ENCODE results near the gene YPEL4. TPM values are rescaled to one million over a fixed set of nuclear protein-coding genes. Genes with fewer than 3 reads are reported as not detected.
"Not testable (repeated sequence)": the region's sequence is repeated elsewhere in the genome, so short reads cannot be mapped to it uniquely, and the experiment has no call there.

Gene YPEL4
- total RNA-seq, 1 donor = 1.3 TPM

- Histone ChIP-seq H3K4me3 (ENCODE audit: low read length) (peak overlapping the region; percentile 72), H3K4me1 (ENCODE audit: insufficient read depth, low read length) (peaks cover 18% of the 10 kb centered on the region), H3K27me3 (ENCODE audit: insufficient read depth, low read length) (no peaks in the 10 kb centered on the region), H3K9me3 (ENCODE audit: low read depth, low read length) (no peaks in the 10 kb centered on the region)
Measured at GRCh38 chr11:57658023-57658361, 8.3 kb upstream of the YPEL4 start.

- no peaks in the 10 kb centered on the region for H3K9me3 ChIP-seq (ENCODE audit: low read depth, low read length)
- peaks cover 20% of the 10 kb centered on the region for H3K4me1 ChIP-seq (ENCODE audit: insufficient read depth, low read length)
- no peaks in the 10 kb centered on the region for H3K27me3 ChIP-seq (ENCODE audit: insufficient read depth, low read length)
- H3K4me3 ChIP-seq (ENCODE audit: low read length) = peak within 1 kb of the TSS; percentile 72
Measured at GRCh38 chr11:57657194-57658022, 7.7 kb upstream of the YPEL4 start, which contains the start of gene CLP1. TSS of gene CLP1 (plus strand) at chr11:57657762. CDS start at chr11:57659477, 1,715 bp downstream.

- peaks cover 26% of the 10 kb centered on the region for H3K4me1 ChIP-seq (ENCODE audit: insufficient read depth, low read length)
- peak overlapping the region; percentile 72 for H3K4me3 ChIP-seq (ENCODE audit: low read length)
- H3K27me3 ChIP-seq (ENCODE audit: insufficient read depth, low read length) = no peaks in the 10 kb centered on the region
- no peaks in the 10 kb centered on the region for H3K9me3 ChIP-seq (ENCODE audit: low read depth, low read length)
Measured at GRCh38 chr11:57656885-57657193, 7.1 kb upstream of the YPEL4 start.

GRCh38 chr11:57653163-57653562 is 3.5 kb upstream of the YPEL4 start:
- Histone ChIP-seq H3K4me1 (ENCODE audit: insufficient read depth, low read length) (peaks cover 37% of the 10 kb centered on the region), H3K27me3 (ENCODE audit: insufficient read depth, low read length) (peaks cover 18% of the 10 kb centered on the region), H3K4me3 (ENCODE audit: low read length) (no peak overlapping the region), H3K9me3 (ENCODE audit: low read depth, low read length) (no peaks in the 10 kb centered on the region)

- H3K4me1 ChIP-seq (ENCODE audit: insufficient read depth, low read length) = peaks cover 38% of the 10 kb centered on the region
- no peaks in the 10 kb centered on the region for H3K9me3 ChIP-seq (ENCODE audit: low read depth, low read length)
- peak overlapping the region; percentile 8 for H3K4me3 ChIP-seq (ENCODE audit: low read length)
- H3K27me3 ChIP-seq (ENCODE audit: insufficient read depth, low read length) = peaks cover 23% of the 10 kb centered on the region
Measured at GRCh38 chr11:57652662-57653061, 3.0 kb upstream of the YPEL4 start.

GRCh38 chr11:57652230-57652629 is 2.5 kb upstream of the YPEL4 start:
- peaks cover 38% of the 10 kb centered on the region for H3K4me1 ChIP-seq (ENCODE audit: insufficient read depth, low read length)
- peak overlapping the region; percentile 8 for H3K4me3 ChIP-seq (ENCODE audit: low read length)
- H3K9me3 ChIP-seq (ENCODE audit: low read depth, low read length) = not testable (repeated sequence)
- H3K27me3 ChIP-seq (ENCODE audit: insufficient read depth, low read length) = peaks cover 27% of the 10 kb centered on the region

GRCh38 chr11:57651408-57651807 is 1.7 kb upstream of the YPEL4 start:
- Histone ChIP-seq H3K9me3 (ENCODE audit: low read depth, low read length) (no peaks in the 10 kb centered on the region), H3K27me3 (ENCODE audit: insufficient read depth, low read length) (peaks cover 35% of the 10 kb centered on the region)

GRCh38 chr11:57650739-57651090 is 1.0 kb upstream of the YPEL4 start:
- Histone ChIP-seq H3K9me3 (ENCODE audit: low read depth, low read length) (no peaks in the 10 kb centered on the region), H3K27me3 (ENCODE audit: insufficient read depth, low read length) (peaks cover 42% of the 10 kb centered on the region), H3K4me1 (ENCODE audit: insufficient read depth, low read length) (peaks cover 42% of the 10 kb centered on the region), H3K4me3 (ENCODE audit: low read length) (no peak overlapping the region)

More at GRCh38 chr11:57651408-57651807, 1.7 kb upstream of the YPEL4 start:
- Histone ChIP-seq H3K4me1 (ENCODE audit: insufficient read depth, low read length) (peaks cover 36% of the 10 kb centered on the region), H3K4me3 (ENCODE audit: low read length) (no peak overlapping the region)

- Histone ChIP-seq H3K9me3 (ENCODE audit: low read depth, low read length) (no peaks in the 10 kb centered on the region), H3K27me3 (ENCODE audit: insufficient read depth, low read length) (peaks cover 51% of the 10 kb centered on the region), H3K4me3 (ENCODE audit: low read length) (peak overlapping the region; percentile 18), H3K4me1 (ENCODE audit: insufficient read depth, low read length) (peaks cover 42% of the 10 kb centered on the region)
Measured at GRCh38 chr11:57648801-57649735, 644 bp downstream of the YPEL4 start.

GRCh38 chr11:57647960-57648800 is 1.5 kb downstream of the YPEL4 start:
- Histone ChIP-seq H3K9me3 (ENCODE audit: low read depth, low read length) (no peaks in the 10 kb centered on the region), H3K27me3 (ENCODE audit: insufficient read depth, low read length) (peaks cover 54% of the 10 kb centered on the region), H3K4me1 (ENCODE audit: insufficient read depth, low read length) (peaks cover 42% of the 10 kb centered on the region), H3K4me3 (ENCODE audit: low read length) (no peak overlapping the region)

GRCh38 chr11:57647372-57647771 is 2.3 kb downstream of the YPEL4 start:
- Histone ChIP-seq H3K4me1 (ENCODE audit: insufficient read depth, low read length) (peaks cover 39% of the 10 kb centered on the region), H3K27me3 (ENCODE audit: insufficient read depth, low read length) (peaks cover 54% of the 10 kb centered on the region), H3K4me3 (ENCODE audit: low read length) (no peak overlapping the region), H3K9me3 (ENCODE audit: low read depth, low read length) (no peaks in the 10 kb centered on the region)

GRCh38 chr11:57646799-57647303 is 2.9 kb downstream of the YPEL4 start:
- peaks cover 34% of the 10 kb centered on the region for H3K4me1 ChIP-seq (ENCODE audit: insufficient read depth, low read length)
- no peak overlapping the region for H3K4me3 ChIP-seq (ENCODE audit: low read length)
- H3K9me3 ChIP-seq (ENCODE audit: low read depth, low read length) = no peaks in the 10 kb centered on the region
- peaks cover 54% of the 10 kb centered on the region for H3K27me3 ChIP-seq (ENCODE audit: insufficient read depth, low read length)

GRCh38 chr11:57646194-57646798 is 3.4 kb downstream of the YPEL4 start:
- Histone ChIP-seq H3K4me3 (ENCODE audit: low read length) (no peak overlapping the region), H3K27me3 (ENCODE audit: insufficient read depth, low read length) (peaks cover 54% of the 10 kb centered on the region), H3K4me1 (ENCODE audit: insufficient read depth, low read length) (peaks cover 34% of the 10 kb centered on the region), H3K9me3 (ENCODE audit: low read depth, low read length) (no peaks in the 10 kb centered on the region)

GRCh38 chr11:57645689-57646085 is 4.0 kb downstream of the YPEL4 start:
- Histone ChIP-seq H3K4me3 (ENCODE audit: low read length) (no peak overlapping the region), H3K4me1 (ENCODE audit: insufficient read depth, low read length) (peaks cover 34% of the 10 kb centered on the region), H3K27me3 (ENCODE audit: insufficient read depth, low read length) (peaks cover 54% of the 10 kb centered on the region), H3K9me3 (ENCODE audit: low read depth, low read length) (no peaks in the 10 kb centered on the region)
